Measurements from ENCODE around the gene BNIP3. TPM values are rescaled to one million over a fixed set of nuclear protein-coding genes. Genes with fewer than 3 reads are reported as not detected.

The BNIP3 gene, protein sequence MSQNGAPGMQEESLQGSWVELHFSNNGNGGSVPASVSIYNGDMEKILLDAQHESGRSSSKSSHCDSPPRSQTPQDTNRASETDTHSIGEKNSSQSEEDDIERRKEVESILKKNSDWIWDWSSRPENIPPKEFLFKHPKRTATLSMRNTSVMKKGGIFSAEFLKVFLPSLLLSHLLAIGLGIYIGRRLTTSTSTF
- 35.3 TPM for total RNA-seq

- peak; percentile 83 for DNase-seq
Measured at GRCh38 chr10:131981429-131982184, at the start of gene BNIP3. TSS of gene BNIP3 (minus strand) at chr10:131981923. CDS start at chr10:131981806, 117 bp downstream.

GRCh38 chr10:132030898-132031463 is 49.3 kb upstream of the BNIP3 start:
- no peak for DNase-seq

DNA sequence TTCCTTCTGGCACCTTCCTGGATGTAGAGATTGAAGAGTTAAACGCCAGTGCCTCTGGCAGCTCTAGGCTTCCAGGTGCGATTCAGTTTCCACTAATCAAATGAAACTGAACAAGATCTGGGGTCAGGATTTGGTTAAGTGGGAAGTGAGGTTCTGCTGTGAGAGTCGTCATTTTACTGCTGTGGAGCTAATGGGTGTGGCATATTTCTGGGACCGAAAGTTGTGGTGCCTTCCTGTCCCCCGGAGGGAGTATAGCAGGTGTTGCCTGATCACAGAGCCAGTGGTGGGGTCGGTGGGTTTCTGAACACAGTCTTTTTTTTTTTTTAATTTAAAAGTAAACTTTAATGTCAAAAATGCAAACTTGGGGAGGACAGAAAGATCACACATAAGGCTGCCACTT is 47.0 kb upstream of the BNIP3 start:
- no peak for DNase-seq

DNA sequence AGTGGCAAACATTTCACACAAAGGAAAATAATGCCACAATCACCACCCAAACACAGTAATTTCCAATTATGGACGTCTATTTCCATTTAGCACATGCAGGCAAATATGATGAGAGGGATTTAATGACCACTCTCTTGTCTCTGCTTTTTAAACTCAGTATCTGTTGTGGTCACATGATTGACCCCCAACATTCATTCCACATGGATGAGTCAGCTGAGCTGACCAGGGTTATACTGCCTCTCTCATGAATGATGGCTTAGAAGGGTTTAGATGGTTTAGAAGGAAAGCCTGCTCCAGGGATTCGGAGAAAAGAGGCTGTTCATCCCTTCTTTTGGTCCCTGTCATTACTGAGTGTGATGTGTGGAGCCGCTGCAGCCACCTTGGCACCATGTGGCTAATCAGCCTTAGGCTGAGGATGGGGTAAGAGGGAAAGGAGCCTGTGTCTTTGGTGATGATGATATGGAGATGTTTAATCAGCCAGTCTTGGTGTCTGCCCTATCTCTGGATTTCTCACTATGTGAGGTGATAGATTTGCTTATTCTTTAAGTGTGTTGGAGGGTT is 45.8 kb upstream of the BNIP3 start:
- no peak for DNase-seq

DNA sequence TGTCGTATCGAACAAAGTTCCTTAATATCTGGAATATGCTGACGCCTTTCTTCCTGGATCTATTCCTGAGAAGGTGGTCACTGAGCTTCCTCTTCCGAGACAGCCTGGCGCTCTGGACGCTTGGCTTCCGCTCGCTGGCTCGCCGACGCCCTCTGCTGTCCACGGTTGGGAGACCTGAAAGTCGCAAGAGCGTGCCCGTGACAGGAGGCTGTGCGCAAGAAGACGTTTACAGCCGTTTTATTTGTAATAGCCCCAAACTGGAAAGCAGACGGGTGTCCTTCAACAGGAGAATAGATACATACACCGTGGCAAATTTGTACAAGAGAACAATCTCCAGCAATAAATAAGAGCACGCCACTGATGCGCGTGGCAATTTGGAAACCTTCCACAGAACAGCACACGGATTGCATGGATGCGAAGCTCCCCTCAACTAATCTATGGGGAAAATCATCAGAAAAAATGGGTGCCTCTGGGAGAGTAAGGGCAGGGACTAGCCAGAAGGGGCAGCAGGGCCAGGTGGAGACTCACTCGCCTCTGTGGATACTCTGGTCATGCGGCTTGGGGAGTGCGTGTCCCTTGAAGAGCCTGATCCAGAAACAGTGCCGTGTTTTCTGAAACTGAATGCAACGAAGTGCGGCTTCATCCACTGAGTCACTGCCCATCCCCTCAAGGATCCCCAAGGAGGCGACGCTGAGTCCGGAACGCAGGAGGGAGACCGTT is 41.5 kb upstream of the BNIP3 start:
- peak; percentile 14 for DNase-seq

GRCh38 chr10:132022241-132022640 is 40.5 kb upstream of the BNIP3 start:
- no peak for DNase-seq

GRCh38 chr10:132021504-132022143 is 39.9 kb upstream of the BNIP3 start:
- no peak for DNase-seq

DNA sequence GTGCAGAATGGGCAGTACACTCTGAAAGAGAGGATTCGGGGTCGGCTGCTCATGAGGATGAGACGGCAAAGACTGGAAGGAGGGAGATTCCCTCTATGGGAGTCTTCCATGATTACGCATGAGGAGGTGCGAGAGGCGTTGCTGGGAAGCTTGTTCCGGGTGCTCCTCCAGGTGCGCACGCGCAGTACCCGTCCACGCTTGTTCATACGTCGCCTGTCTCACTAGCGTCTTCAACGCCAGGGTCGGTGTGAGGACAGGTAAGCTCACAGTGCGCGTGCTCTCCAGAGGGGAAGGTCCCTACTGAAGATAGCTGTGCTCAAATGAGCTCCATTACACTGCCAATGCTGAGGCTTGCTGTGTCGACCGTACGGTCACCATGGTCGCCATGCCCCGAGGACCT is 39.3 kb upstream of the BNIP3 start:
- DNase-seq, result no peak

- no peak for DNase-seq
Measured at GRCh38 chr10:132020456-132020855, 38.7 kb upstream of the BNIP3 start.

GRCh38 chr10:132019366-132019765 is 37.6 kb upstream of the BNIP3 start:
- DNase-seq, result no peak

- DNase-seq, result no peak
Measured at GRCh38 chr10:132018446-132018845, 36.7 kb upstream of the BNIP3 start.

- DNase-seq, result no peak
Measured at GRCh38 chr10:132016514-132016913, 34.8 kb upstream of the BNIP3 start.

DNA sequence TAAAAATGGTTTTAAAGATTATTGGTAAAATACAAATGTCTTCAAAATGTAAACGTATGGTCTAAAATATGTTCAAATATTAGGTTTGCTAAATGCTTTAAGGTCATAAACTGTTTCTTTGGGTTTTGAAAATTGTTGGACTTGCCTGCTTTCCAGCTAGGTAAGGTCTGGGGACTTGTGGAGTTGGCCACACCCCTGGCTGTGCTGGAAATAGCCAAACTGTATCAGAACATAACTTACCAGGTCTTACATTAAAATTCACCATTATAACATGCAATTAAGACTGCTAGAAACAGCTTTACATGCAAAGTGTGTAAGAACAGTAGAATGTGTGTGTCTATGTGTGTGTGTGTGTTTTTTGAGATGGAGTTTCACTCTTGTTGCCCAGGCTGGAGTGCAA is 29.7 kb upstream of the BNIP3 start:
- no peak for DNase-seq

- DNase-seq, result no peak
Measured at GRCh38 chr10:132011024-132011423, 29.3 kb upstream of the BNIP3 start.

DNA sequence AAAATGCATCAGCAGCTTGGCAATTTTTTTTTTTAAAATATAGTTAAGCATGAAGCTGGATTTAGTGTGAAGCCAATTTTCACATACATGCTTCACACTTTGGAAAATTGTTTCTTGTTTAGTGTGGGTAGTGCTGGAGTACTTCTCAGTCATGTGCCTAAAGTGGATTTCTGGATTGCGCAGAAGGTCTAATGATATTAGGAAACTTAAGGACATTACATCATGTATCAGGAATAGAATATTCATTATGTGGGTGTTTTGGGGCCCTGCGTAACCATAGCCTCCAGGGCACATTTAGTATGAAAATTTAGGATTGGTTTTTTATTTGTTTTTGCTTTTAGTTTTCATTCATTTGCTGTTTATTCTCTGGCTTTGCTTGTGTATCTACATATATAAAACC is 28.8 kb upstream of the BNIP3 start:
- no peak for DNase-seq

GRCh38 chr10:132009575-132009974 is 27.9 kb upstream of the BNIP3 start:
- no peak for DNase-seq

GRCh38 chr10:132007681-132008080 is 26.0 kb upstream of the BNIP3 start:
- DNase-seq, result no peak

GRCh38 chr10:132006966-132007365 is 25.2 kb upstream of the BNIP3 start:
- DNase-seq, result no peak

- no peak for DNase-seq
Measured at GRCh38 chr10:132005147-132005546, 23.4 kb upstream of the BNIP3 start.

- DNase-seq, result no peak
Measured at GRCh38 chr10:132004052-132004451, 22.3 kb upstream of the BNIP3 start.

GRCh38 chr10:132003282-132003924 is 21.7 kb upstream of the BNIP3 start:
- no peak for DNase-seq

GRCh38 chr10:132002004-132002403 is 20.3 kb upstream of the BNIP3 start:
- no peak for DNase-seq

Data from skin of body (tissue), 2 donors.